ENCODE data around the gene SPRED2.

The SPRED2 gene

DNA sequence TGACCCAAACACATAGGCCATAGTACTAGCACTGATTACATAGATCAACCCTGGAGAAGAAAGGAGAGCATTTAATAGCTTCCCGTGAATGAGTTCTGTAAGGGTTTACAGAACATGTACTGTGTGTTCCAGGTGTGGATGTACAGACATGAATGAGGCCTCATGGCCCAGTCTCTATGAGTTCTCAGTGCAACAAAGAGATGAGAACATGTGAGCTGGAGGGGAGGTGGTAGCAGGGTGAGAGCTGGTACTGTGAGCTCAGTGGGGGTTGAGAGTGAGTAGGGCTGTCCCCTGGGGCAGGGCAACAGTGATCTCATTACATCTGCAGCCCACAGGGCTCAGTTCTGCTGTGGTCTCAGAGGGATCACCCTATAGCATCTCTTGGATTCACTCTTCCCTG lies 42.6 kb upstream of the SPRED2 start:
- Histone ChIP-seq H3K4me1 (ENCODE audit: control insufficient read depth, low read length) (peaks cover 4% of the 10 kb centered on the region; the same call in 1 of the 2 replicates), H3K9me3 (ENCODE audit: control insufficient read depth, insufficient read depth, low read length) (no peaks in the 10 kb centered on the region), H3K9me2 (replicated peaks; ENCODE audit: control insufficient read depth, low read length) (no peaks in the 10 kb centered on the region), H3K36me3 (ENCODE audit: control insufficient read depth, low read length) (no peaks in the 10 kb centered on the region), H3K4me3 (ENCODE audit: low read length) (no peak overlapping the region), H4K20me1 (ENCODE audit: control insufficient read depth, insufficient read depth, low read depth, low read length) (no peaks in the 10 kb centered on the region), H3F3A (ENCODE audit: control insufficient read depth, insufficient read depth) (no peaks in the 10 kb centered on the region), H3K4me2 (ENCODE audit: low read length) (no peak overlapping the region), H3K27ac (ENCODE audit: low read depth, low read length) (no peak overlapping the region), H3K79me2 (ENCODE audit: control insufficient read depth, low read length) (no peaks in the 10 kb centered on the region), H3K27me3 (ENCODE audit: control insufficient read depth, low read length) (no peaks in the 10 kb centered on the region)
- no peak for TF ChIP-seq EZH2phosphoT487 (IDR thresholded peaks at IDR 0.05; ENCODE audit: borderline replicate concordance, low read length)
- TF ChIP-seq, protein P1, sequence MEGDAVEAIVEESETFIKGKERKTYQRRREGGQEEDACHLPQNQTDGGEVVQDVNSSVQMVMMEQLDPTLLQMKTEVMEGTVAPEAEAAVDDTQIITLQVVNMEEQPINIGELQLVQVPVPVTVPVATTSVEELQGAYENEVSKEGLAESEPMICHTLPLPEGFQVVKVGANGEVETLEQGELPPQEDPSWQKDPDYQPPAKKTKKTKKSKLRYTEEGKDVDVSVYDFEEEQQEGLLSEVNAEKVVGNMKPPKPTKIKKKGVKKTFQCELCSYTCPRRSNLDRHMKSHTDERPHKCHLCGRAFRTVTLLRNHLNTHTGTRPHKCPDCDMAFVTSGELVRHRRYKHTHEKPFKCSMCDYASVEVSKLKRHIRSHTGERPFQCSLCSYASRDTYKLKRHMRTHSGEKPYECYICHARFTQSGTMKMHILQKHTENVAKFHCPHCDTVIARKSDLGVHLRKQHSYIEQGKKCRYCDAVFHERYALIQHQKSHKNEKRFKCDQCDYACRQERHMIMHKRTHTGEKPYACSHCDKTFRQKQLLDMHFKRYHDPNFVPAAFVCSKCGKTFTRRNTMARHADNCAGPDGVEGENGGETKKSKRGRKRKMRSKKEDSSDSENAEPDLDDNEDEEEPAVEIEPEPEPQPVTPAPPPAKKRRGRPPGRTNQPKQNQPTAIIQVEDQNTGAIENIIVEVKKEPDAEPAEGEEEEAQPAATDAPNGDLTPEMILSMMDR (IDR thresholded peaks at IDR 0.05; ENCODE audit: low read depth, low read length, poor library complexity, severe bottlenecking) = no peak

DNA sequence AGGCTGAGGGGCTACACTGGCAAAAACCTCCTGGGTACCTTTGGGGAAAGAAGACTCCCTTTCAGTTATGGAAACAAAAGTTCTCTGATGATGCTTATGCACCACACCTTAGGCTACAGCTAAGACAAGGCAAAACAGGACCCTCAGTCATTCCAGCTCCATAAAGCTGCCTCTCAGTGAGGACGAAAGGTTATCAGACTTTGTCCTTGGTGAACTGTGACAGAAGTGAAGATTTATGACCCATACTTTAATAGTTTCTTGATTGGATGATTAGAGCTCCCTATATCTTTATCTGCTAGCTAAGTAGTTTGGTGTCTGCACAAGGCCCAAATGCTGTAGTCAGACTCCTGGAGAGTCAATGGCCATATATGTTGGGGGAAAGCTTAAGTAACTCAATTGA lies 40.6 kb upstream of the SPRED2 start:
- Histone ChIP-seq H3K9me2 (replicated peaks; ENCODE audit: control insufficient read depth, low read length) (no peaks in the 10 kb centered on the region), H3K79me2 (ENCODE audit: control insufficient read depth, low read length) (no peaks in the 10 kb centered on the region), H3K4me3 (ENCODE audit: low read length) (no peak overlapping the region), H3F3A (ENCODE audit: control insufficient read depth, insufficient read depth) (no peaks in the 10 kb centered on the region), H3K9me3 (ENCODE audit: control insufficient read depth, insufficient read depth, low read length) (no peaks in the 10 kb centered on the region), H3K36me3 (ENCODE audit: control insufficient read depth, low read length) (no peaks in the 10 kb centered on the region), H3K27ac (ENCODE audit: low read depth, low read length) (no peak overlapping the region), H4K20me1 (ENCODE audit: control insufficient read depth, insufficient read depth, low read depth, low read length) (no peaks in the 10 kb centered on the region), H3K4me2 (ENCODE audit: low read length) (no peak overlapping the region), H3K4me1 (ENCODE audit: control insufficient read depth, low read length) (no peaks in the 10 kb centered on the region), H3K27me3 (ENCODE audit: control insufficient read depth, low read length) (no peaks in the 10 kb centered on the region)
- TF ChIP-seq EZH2phosphoT487 (IDR thresholded peaks at IDR 0.05; ENCODE audit: borderline replicate concordance, low read length) = no peak
- TF ChIP-seq, protein P1 (IDR thresholded peaks at IDR 0.05; ENCODE audit: low read depth, low read length, poor library complexity, severe bottlenecking) = no peak

DNA sequence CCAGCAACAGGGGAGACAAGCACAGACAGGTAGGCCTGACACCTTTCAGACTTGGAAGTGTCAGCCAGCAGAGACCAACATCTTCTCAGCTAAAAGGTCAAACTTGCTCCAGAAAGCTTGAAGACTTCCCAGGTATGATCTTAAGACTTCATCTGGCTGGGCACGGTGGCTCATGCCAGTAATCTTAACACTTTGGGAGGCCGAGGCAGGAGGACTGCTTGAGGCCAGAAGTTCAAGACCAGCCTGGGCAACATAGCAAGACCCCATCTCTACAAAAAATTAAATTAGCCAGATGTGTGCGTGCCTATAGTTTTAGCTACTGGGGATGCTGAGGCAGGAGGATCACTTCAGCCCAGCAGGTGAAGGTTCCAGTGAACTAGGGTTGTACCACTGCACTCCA lies 39.0 kb upstream of the SPRED2 start:
- no peak overlapping the region for H3K4me2 ChIP-seq (ENCODE audit: low read length)
- H3K4me1 ChIP-seq (ENCODE audit: control insufficient read depth, low read length) = no peaks in the 10 kb centered on the region
- H4K20me1 ChIP-seq (ENCODE audit: control insufficient read depth, insufficient read depth, low read depth, low read length) = no peaks in the 10 kb centered on the region
- H3K79me2 ChIP-seq (ENCODE audit: control insufficient read depth, low read length) = no peaks in the 10 kb centered on the region
- TF ChIP-seq EZH2phosphoT487 (IDR thresholded peaks at IDR 0.05; ENCODE audit: borderline replicate concordance, low read length) = no peak
- TF ChIP-seq, protein P1 (IDR thresholded peaks at IDR 0.05; ENCODE audit: low read depth, low read length, poor library complexity, severe bottlenecking) = no peak
- no peaks in the 10 kb centered on the region for H3K9me3 ChIP-seq (ENCODE audit: control insufficient read depth, insufficient read depth, low read length)
- H3K36me3 ChIP-seq (ENCODE audit: control insufficient read depth, low read length) = no peaks in the 10 kb centered on the region
- no peaks in the 10 kb centered on the region for H3K9me2 ChIP-seq (replicated peaks; ENCODE audit: control insufficient read depth, low read length)
- H3K27me3 ChIP-seq (ENCODE audit: control insufficient read depth, low read length) = no peaks in the 10 kb centered on the region
- H3K27ac ChIP-seq (ENCODE audit: low read depth, low read length) = no peak overlapping the region
- H3K4me3 ChIP-seq (ENCODE audit: low read length) = no peak overlapping the region
- H3F3A ChIP-seq (ENCODE audit: control insufficient read depth, insufficient read depth) = no peaks in the 10 kb centered on the region
